ENCODE results near the gene CHCHD4. TPM values are rescaled to one million over a fixed set of nuclear protein-coding genes. Genes with fewer than 3 reads are reported as not detected.
A peak's percentile ranks its signal among the peaks of the same experiment; 100 is the strongest.
"Not testable (repeated sequence)": the region's sequence is repeated elsewhere in the genome, so short reads cannot be mapped to it uniquely, and the experiment has no call there.

Gene CHCHD4
- total and polyA plus RNA-seq, 7 experiments from 2014 or later, result 3.3 to 14.1 (median 9.5) TPM

GRCh38 chr3:14123308-14124222 lies 1.1 kb downstream of the CHCHD4 start:
- no peak for DNase-seq
- intact Hi-C loops (cut with micrococcal nuclease), result loop anchor here (1.0 to 10.0 kb wide), 16 partner anchors 21 to 1478 kb away; partner anchors contain the start of genes LSM3 (in 2 of the 2), SLC6A6 (in 2 of the 2), XPC (in 2 of the 2) and BTD (in 1 of the 2)
- H3K4me1 ChIP-seq (ENCODE audit: control insufficient read depth in 2 of 2, insufficient read depth in 2 of 2, low read length in 2 of 2), result peaks cover 28 to 30% of the 10 kb centered on the region in 2 donors

GRCh38 chr3:14122301-14122700 lies 2.4 kb downstream of the CHCHD4 start:
- Histone ChIP-seq H3K36me3 (ENCODE audit: control insufficient read depth in 2 of 3, insufficient read depth in 3 of 3, low read length in 3 of 3) (peaks cover 0 to 21% (median 0%) of the 10 kb centered on the region in 3 experiments), H3K4me3 (ENCODE audit: low read length) (no peak overlapping the region), H3K27me3 (ENCODE audit: control insufficient read depth in 2 of 2, insufficient read depth in 2 of 2, low read length in 2 of 2) (no peaks in the 10 kb centered on the region), H3K4me1 (ENCODE audit: control insufficient read depth in 2 of 2, insufficient read depth in 2 of 2, low read length in 2 of 2) (peaks cover 26 to 30% of the 10 kb centered on the region in 2 donors), H3K27ac (ENCODE audit: low read depth, low read length) (no peak overlapping the region), H3K9me3 (ENCODE audit: control insufficient read depth in 2 of 3, low read length in 3 of 3) (no peaks in the 10 kb centered on the region)
- intact Hi-C loops (cut with micrococcal nuclease), result loop anchor here in 1 of 2 donors (10.0 kb wide), 2 partner anchors 468 to 1048 kb away; partner anchors contain the start of gene IQSEC1
- H3K27ac Mint-ChIP-seq, result peak overlapping the region in 8 of 9 donors; percentile 3 to 96 (median 55)
- ATAC-seq (no peak), DNase-seq (peak in 1 of 9 donors; percentile 18)
- ChIA-PET CTCF (no interaction called here), POLR2A (interaction anchor here (0.6 to 7.2 kb wide), 5 partner anchors 10 to 268 kb away, joined by 4 to 96 read pairs (median 4); partner anchors contain the start of genes LSM3 and XPC)
- H3K27me3 Mint-ChIP-seq, result no peaks in the 10 kb centered on the region
- peaks cover 33 to 57% (median 50%) of the 10 kb centered on the region in 7 donors for H3K4me1 Mint-ChIP-seq
- no peaks in the 10 kb centered on the region for H3K9me3 Mint-ChIP-seq
- peaks cover 3 to 22% (median 14%) of the 10 kb centered on the region in 5 donors for H3K36me3 Mint-ChIP-seq
- peak overlapping the region; percentile 12 to 98 (median 86) for H3K4me3 Mint-ChIP-seq

More at GRCh38 chr3:14123308-14124222, 1.1 kb downstream of the CHCHD4 start:
- H3K9me3 Mint-ChIP-seq, result no peaks in the 10 kb centered on the region
- H3K4me1 Mint-ChIP-seq, result peaks cover 41 to 69% (median 61%) of the 10 kb centered on the region in 7 donors
- no peak for ATAC-seq
- peaks cover 0 to 30% (median 0%) of the 10 kb centered on the region in 3 experiments for H3K36me3 ChIP-seq (ENCODE audit: control insufficient read depth in 2 of 3, insufficient read depth in 3 of 3, low read length in 3 of 3)
- H3K27me3 ChIP-seq (ENCODE audit: control insufficient read depth in 2 of 2, insufficient read depth in 2 of 2, low read length in 2 of 2), result no peaks in the 10 kb centered on the region
- H3K9me3 ChIP-seq (ENCODE audit: control insufficient read depth in 2 of 3, low read length in 3 of 3), result no peaks in the 10 kb centered on the region
- peak overlapping the region; percentile 89 for H3K27ac ChIP-seq (ENCODE audit: low read depth, low read length)
- POLR2A ChIA-PET, result interaction anchor here (0.8 to 7.2 kb wide), 10 partner anchors 13 to 643 kb away, joined by 3 to 96 read pairs (median 8); partner anchors contain the start of genes CCDC174, HDAC11, LSM3 and XPC
- CTCF ChIA-PET, result interaction anchor here (1.2 to 2.5 kb wide), 2 partner anchors 18 to 55 kb away, joined by 5 to 12 read pairs; partner anchors contain the start of gene LSM3
- H3K27me3 Mint-ChIP-seq, result no peaks in the 10 kb centered on the region
- H3K4me3 Mint-ChIP-seq, result peak overlapping the region; percentile 93 to 98 (median 95)
- H3K36me3 Mint-ChIP-seq, result peaks cover 10 to 33% (median 17%) of the 10 kb centered on the region in 5 donors
- H3K27ac Mint-ChIP-seq, result peak overlapping the region; percentile 87 to 96 (median 92)
- peak overlapping the region; percentile 100 for H3K4me3 ChIP-seq (ENCODE audit: low read length)

GRCh38 chr3:14121859-14122258 lies 2.8 kb downstream of the CHCHD4 start:
- H3K9me3 Mint-ChIP-seq, result no peaks in the 10 kb centered on the region
- peaks cover 22 to 30% of the 10 kb centered on the region in 2 donors for H3K4me1 ChIP-seq (ENCODE audit: control insufficient read depth in 2 of 2, insufficient read depth in 2 of 2, low read length in 2 of 2)
- ATAC-seq, result no peak
- POLR2A ChIA-PET, result interaction anchor here (0.7 to 5.7 kb wide), 3 partner anchors 10 to 57 kb away, joined by 3 to 92 read pairs (median 4); partner anchors contain the start of genes LSM3 and XPC
- peaks cover 30 to 52% (median 46%) of the 10 kb centered on the region in 7 donors for H3K4me1 Mint-ChIP-seq
- peak in 1 of 9 donors; percentile 13 for DNase-seq
- H3K27ac ChIP-seq (ENCODE audit: low read depth, low read length), result no peak overlapping the region
- H3K9me3 ChIP-seq (ENCODE audit: control insufficient read depth in 2 of 3, low read length in 3 of 3), result no peaks in the 10 kb centered on the region
- peak overlapping the region in 7 of 10 donors; percentile 12 to 98 (median 94) for H3K4me3 Mint-ChIP-seq
- no peaks in the 10 kb centered on the region for H3K27me3 ChIP-seq (ENCODE audit: control insufficient read depth in 2 of 2, insufficient read depth in 2 of 2, low read length in 2 of 2)
- H3K36me3 Mint-ChIP-seq, result peaks cover 3 to 20% (median 14%) of the 10 kb centered on the region in 5 donors
- no peaks in the 10 kb centered on the region for H3K27me3 Mint-ChIP-seq
- intact Hi-C loops (cut with micrococcal nuclease), result loop anchor here in 1 of 2 donors (10.0 kb wide), 2 partner anchors 467 to 1047 kb away; partner anchors contain the start of gene IQSEC1
- peak overlapping the region in 4 of 9 donors; percentile 38 to 62 (median 55) for H3K27ac Mint-ChIP-seq
- no peak overlapping the region for H3K4me3 ChIP-seq (ENCODE audit: low read length)
- peaks cover 0 to 25% (median 0%) of the 10 kb centered on the region in 3 experiments for H3K36me3 ChIP-seq (ENCODE audit: control insufficient read depth in 2 of 3, insufficient read depth in 3 of 3, low read length in 3 of 3)
- CTCF ChIA-PET, result no interaction called here

- H3K4me1 ChIP-seq (ENCODE audit: control insufficient read depth in 2 of 2, insufficient read depth in 2 of 2, low read length in 2 of 2), result peaks cover 13 to 21% of the 10 kb centered on the region in 2 donors
- peak overlapping the region in 1 of 9 donors; percentile 4 for H3K27ac Mint-ChIP-seq
Observed at GRCh38 chr3:14120921-14121448, 3.7 kb downstream of the CHCHD4 start.

GRCh38 chr3:14120111-14120920 lies 4.4 kb downstream of the CHCHD4 start:
- H3K36me3 ChIP-seq (ENCODE audit: control insufficient read depth in 2 of 3, insufficient read depth in 3 of 3, low read length in 3 of 3), result peaks cover 0 to 40% (median 5%) of the 10 kb centered on the region in 3 experiments

More at GRCh38 chr3:14120921-14121448, 3.7 kb downstream of the CHCHD4 start:
- DNase-seq; ATAC-seq; H3K4me3 Mint-ChIP-seq; H3K4me3 ChIP-seq (ENCODE audit: low read length); H3K27me3 ChIP-seq (ENCODE audit: control insufficient read depth in 2 of 2, insufficient read depth in 2 of 2, low read length in 2 of 2); H3K9me3 Mint-ChIP-seq; H3K27me3 Mint-ChIP-seq; CTCF ChIA-PET; H3K27ac ChIP-seq (ENCODE audit: low read depth, low read length); H3K9me3 ChIP-seq (ENCODE audit: control insufficient read depth in 2 of 3, low read length in 3 of 3): not testable (repeated sequence)
- intact Hi-C loops (cut with micrococcal nuclease), result loop anchor here in 1 of 2 donors (10.0 kb wide), 2 partner anchors 466 to 1046 kb away; partner anchors contain the start of gene IQSEC1
- peaks cover 0 to 34% (median 0%) of the 10 kb centered on the region in 3 experiments for H3K36me3 ChIP-seq (ENCODE audit: control insufficient read depth in 2 of 3, insufficient read depth in 3 of 3, low read length in 3 of 3)
- POLR2A ChIA-PET, result interaction anchor here (0.7 to 2.0 kb wide), 3 partner anchors 9 to 58 kb away, joined by 3 to 6 read pairs (median 4); partner anchors contain the start of genes LSM3 and XPC
- Mint-ChIP-seq H3K36me3 (peaks cover 3 to 26% (median 14%) of the 10 kb centered on the region in 5 donors), H3K4me1 (peaks cover 22 to 43% (median 37%) of the 10 kb centered on the region in 7 donors)

More at GRCh38 chr3:14120111-14120920, 4.4 kb downstream of the CHCHD4 start:
- H3K4me3 Mint-ChIP-seq, result no peak overlapping the region
- peak overlapping the region in 2 of 9 donors; percentile 1 to 72 for H3K27ac Mint-ChIP-seq
- H3K27me3 ChIP-seq (ENCODE audit: control insufficient read depth in 2 of 2, insufficient read depth in 2 of 2, low read length in 2 of 2), result no peaks in the 10 kb centered on the region
- peaks cover 3 to 33% (median 14%) of the 10 kb centered on the region in 5 donors for H3K36me3 Mint-ChIP-seq
- H3K4me3 ChIP-seq (ENCODE audit: low read length), result no peak overlapping the region
- peaks cover 18 to 37% (median 32%) of the 10 kb centered on the region in 7 donors for H3K4me1 Mint-ChIP-seq
- H3K9me3 ChIP-seq (ENCODE audit: control insufficient read depth in 2 of 3, low read length in 3 of 3), result no peaks in the 10 kb centered on the region
- ChIA-PET CTCF (interaction anchor here (1.6 kb wide), 1 partner anchor 83 kb away, joined by 3 read pairs; no protein-coding TSS in a partner anchor), POLR2A (interaction anchor here (2.0 kb wide), 1 partner anchor 58 kb away, joined by 6 read pairs; the partner anchor contains the start of genes LSM3 and XPC)
- ATAC-seq (no peak), DNase-seq (peak in 1 of 9 donors; percentile 17)
- intact Hi-C loops (cut with micrococcal nuclease), result loop anchor here in 1 of 2 donors (10.0 kb wide), 2 partner anchors 466 to 1046 kb away; partner anchors contain the start of gene IQSEC1
- H3K4me1 ChIP-seq (ENCODE audit: control insufficient read depth in 2 of 2, insufficient read depth in 2 of 2, low read length in 2 of 2), result peaks cover 10 to 15% of the 10 kb centered on the region in 2 donors
- no peaks in the 10 kb centered on the region for H3K27me3 Mint-ChIP-seq
- no peaks in the 10 kb centered on the region for H3K9me3 Mint-ChIP-seq
- no peak overlapping the region for H3K27ac ChIP-seq (ENCODE audit: low read depth, low read length)
